Lower lobe of right lung (tissue), 2 donors: ENCODE results near the gene GPR156. TPM values are rescaled to one million over a fixed set of nuclear protein-coding genes. Genes with fewer than 3 reads are reported as not detected.
"Not testable (repeated sequence)": the region's sequence is repeated elsewhere in the genome, so short reads cannot be mapped to it uniquely, and the experiment has no call there.

Experiments
- ATAC-seq, 2 donors: fragments of 200-7000 bp; cut with Tn5 transposase; one replicate each; pipeline ENCODE4 v1.9.1; 2020 to 2022; ENCODE audit warnings: mild to moderate bottlenecking in 2 of 2, moderate library complexity in 2 of 2
- DNase-seq: peaks from one replicate; pipeline ENCODE4 v3.0.0-alpha.2; 2020
- H3K27ac ChIP-seq: fragments of 200-600 bp; one replicate; pipeline ENCODE4 v1.8.0; 2022
- H3K27me3 ChIP-seq: fragments of 200-600 bp; one replicate; pipeline ENCODE4 v1.8.0; 2022; ENCODE audit warnings: low read depth
- H3K36me3 ChIP-seq: fragments of 200-600 bp; one replicate; pipeline ENCODE4 v1.8.0; 2022; ENCODE audit warnings: mild to moderate bottlenecking
- H3K4me1 ChIP-seq: fragments of 200-600 bp; one replicate; pipeline ENCODE4 v1.8.0; 2022
- H3K4me3 ChIP-seq: fragments of 200-600 bp; one replicate; pipeline ENCODE4 v1.8.0; 2022; ENCODE audit warnings: mild to moderate bottlenecking
- H3K9me3 ChIP-seq: fragments of 200-600 bp; one replicate; pipeline ENCODE4 v1.8.0; 2022
- intact Hi-C: fragments of 100-400 bp; cut with DNase I; formaldehyde crosslinking; loops from one replicate; pipeline ENCODE4 v1.11.0; 2022
- total RNA-seq: library from RNA; stranded (reverse); fragmentation: NEBNext Ultra II Directional; extraction: Animal tissue kit (Norgen Biotek cat#: 25700); gene quantifications from one replicate; pipeline ENCODE4 v1.2.1, GENCODE V29; 2021
- TF ChIP-seq, protein P1 (sequence below): fragments of 200-600 bp; IDR thresholded peaks from one replicate; pipeline ENCODE4 v1.8.0; 2022; ENCODE audit warnings: antibody characterized with exemption, mild to moderate bottlenecking
- donor health status: DM: no; HTN: yes; CAD: no; lungs with severe emphysema.

The GPR156 gene
- total RNA-seq, 1 donor from 2014 or later, result 0.32 TPM

DNA sequence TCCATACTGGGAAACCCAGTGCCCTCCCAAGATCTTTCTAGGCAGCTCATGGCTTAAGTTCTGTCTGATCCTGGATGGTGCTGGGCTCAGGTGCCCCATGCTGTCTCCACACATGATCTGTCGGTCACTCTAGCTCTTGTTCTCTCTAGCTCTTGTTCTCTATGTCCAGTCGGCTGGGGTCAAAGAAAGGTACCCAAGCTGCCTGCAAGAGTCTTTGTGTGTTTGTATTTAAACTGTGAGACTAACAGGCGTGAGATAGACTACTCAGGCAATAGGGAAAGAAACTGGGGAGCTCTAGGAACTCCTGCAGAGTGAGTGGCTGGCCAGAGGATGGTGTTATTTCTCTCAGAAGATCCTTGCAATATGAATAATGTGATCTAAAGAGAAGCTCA lies 40.2 kb downstream of the GPR156 start:
- Histone ChIP-seq H3K27me3 (no peaks in the 10 kb centered on the region), H3K4me1 (no peaks in the 10 kb centered on the region), H3K4me3 (no peak overlapping the region), H3K27ac (no peak overlapping the region), H3K9me3 (no peaks in the 10 kb centered on the region), H3K36me3 (no peaks in the 10 kb centered on the region)
- TF ChIP-seq, protein P1, sequence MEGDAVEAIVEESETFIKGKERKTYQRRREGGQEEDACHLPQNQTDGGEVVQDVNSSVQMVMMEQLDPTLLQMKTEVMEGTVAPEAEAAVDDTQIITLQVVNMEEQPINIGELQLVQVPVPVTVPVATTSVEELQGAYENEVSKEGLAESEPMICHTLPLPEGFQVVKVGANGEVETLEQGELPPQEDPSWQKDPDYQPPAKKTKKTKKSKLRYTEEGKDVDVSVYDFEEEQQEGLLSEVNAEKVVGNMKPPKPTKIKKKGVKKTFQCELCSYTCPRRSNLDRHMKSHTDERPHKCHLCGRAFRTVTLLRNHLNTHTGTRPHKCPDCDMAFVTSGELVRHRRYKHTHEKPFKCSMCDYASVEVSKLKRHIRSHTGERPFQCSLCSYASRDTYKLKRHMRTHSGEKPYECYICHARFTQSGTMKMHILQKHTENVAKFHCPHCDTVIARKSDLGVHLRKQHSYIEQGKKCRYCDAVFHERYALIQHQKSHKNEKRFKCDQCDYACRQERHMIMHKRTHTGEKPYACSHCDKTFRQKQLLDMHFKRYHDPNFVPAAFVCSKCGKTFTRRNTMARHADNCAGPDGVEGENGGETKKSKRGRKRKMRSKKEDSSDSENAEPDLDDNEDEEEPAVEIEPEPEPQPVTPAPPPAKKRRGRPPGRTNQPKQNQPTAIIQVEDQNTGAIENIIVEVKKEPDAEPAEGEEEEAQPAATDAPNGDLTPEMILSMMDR, result no peak
- DNase-seq (no peak), ATAC-seq (no peak)
- intact Hi-C loops, result loop anchor here (10.0 kb wide), 1 partner anchor 320 kb away; no protein-coding TSS in a partner anchor

DNA sequence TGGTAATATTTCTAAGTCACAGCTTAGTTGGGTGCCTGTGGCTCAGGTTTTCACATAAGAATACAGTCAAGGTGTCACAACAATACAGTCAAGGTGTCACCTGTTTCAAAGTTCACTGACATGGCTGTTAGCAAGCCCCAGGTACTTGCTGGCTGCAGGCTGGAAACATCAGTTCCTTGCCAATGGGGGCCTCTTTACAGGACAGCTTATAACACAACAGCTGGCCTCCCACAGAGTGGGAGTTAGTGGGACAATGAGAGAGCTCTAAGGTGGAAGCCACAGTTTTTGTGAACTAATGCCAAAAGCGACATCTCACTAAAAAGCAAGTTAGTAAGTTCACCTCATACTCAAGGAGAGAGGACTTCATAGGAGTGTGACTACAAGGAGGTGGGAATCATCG lies 45.4 kb downstream of the GPR156 start:
- Histone ChIP-seq H3K4me1 (no peaks in the 10 kb centered on the region), H3K27me3 (no peaks in the 10 kb centered on the region), H3K27ac (no peak overlapping the region), H3K9me3 (no peaks in the 10 kb centered on the region), H3K36me3 (no peaks in the 10 kb centered on the region), H3K4me3 (no peak overlapping the region)
- intact Hi-C loops, result loop anchor here (10.0 kb wide), 1 partner anchor 325 kb away; no protein-coding TSS in a partner anchor
- TF ChIP-seq, protein P1, result no peak
- ATAC-seq (no peak), DNase-seq (no peak)

DNA sequence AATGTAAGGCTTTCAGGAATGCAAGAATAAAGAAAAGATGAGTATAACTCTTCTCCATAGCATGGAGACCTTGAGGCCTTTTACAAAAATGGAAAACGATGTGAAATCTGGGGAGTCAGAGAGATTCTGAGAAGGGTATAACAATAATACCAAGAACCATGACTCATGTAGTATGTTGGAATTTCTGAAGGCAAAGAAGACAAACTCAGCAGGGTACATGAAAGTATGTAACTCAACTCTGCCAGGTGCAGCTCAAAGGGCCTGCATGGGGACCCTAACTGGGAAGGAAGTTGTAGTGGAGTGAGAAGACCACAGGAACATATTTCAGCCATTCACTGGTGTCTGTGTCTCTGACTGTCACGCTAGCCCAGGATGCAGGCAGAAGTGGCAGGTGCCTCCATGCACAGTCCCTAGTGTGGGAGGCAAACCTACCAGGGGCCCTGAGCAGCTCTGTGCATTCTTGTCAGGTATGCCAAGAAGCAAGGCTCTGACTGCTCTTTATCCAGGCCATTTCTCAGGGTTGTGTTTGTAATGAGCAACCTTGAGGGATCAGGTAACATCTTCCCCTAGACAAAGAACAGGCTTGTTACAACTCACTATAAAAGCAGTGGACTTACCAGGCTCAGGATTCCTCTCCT lies 57.2 kb downstream of the GPR156 start:
- Histone ChIP-seq H3K36me3 (no peaks in the 10 kb centered on the region), H3K9me3 (no peaks in the 10 kb centered on the region), H3K4me1 (no peaks in the 10 kb centered on the region), H3K27me3 (no peaks in the 10 kb centered on the region), H3K27ac (no peak overlapping the region), H3K4me3 (no peak overlapping the region)
- TF ChIP-seq, protein P1, result no peak
- DNase-seq (no peak), ATAC-seq (no peak)
- intact Hi-C loops, result no loop called here

DNA sequence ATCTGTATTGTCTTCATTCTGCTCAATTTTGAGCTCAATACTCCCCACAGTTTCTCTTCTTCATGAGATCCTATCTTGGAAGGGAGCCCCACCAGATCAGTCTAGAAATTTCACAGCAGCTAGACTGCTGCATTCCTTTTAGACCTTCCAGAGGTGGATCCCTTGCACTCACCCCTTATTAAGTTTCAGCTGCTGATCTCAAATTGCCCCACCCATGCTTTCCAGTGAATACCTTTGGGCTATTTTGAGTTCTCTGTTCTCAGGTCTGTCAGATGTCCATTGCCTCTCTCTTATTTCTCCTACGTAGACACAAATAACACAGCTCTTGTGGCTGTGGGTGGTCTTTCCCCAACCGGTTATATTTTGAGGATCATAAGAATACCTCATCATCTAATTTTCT lies 60.8 kb downstream of the GPR156 start:
- Histone ChIP-seq H3K27ac (no peak overlapping the region), H3K27me3 (no peaks in the 10 kb centered on the region), H3K9me3 (no peaks in the 10 kb centered on the region), H3K4me1 (no peaks in the 10 kb centered on the region), H3K4me3 (no peak overlapping the region), H3K36me3 (no peaks in the 10 kb centered on the region)
- TF ChIP-seq, protein P1, result no peak
- intact Hi-C loops, result no loop called here
- DNase-seq, result no peak
- ATAC-seq, result no peak

DNA sequence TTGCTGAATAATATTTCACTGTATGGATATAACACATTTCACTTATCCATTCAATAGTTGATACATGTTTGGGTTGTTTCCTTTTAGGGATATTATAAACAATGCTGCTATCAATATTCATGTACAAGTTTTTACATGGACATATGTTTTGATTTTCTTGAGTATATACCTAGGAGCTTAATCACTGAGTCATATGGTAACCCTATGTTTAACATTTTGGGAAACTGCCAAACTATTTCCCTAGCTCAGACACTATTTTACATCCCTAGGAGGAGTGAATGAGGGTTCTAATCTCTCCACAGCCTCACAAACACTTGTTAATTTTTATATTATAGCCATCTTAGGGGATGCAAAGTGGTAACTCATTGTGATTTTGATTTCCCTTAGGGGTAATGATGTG lies 66.0 kb downstream of the GPR156 start:
- no peak for DNase-seq
- TF ChIP-seq, protein P1, result no peak
- Histone ChIP-seq H3K4me3 (no peak overlapping the region), H3K9me3 (no peaks in the 10 kb centered on the region), H3K36me3 (no peaks in the 10 kb centered on the region), H3K27ac (no peak overlapping the region), H3K27me3 (no peaks in the 10 kb centered on the region), H3K4me1 (no peaks in the 10 kb centered on the region)
- ATAC-seq, result no peak
- intact Hi-C loops, result no loop called here

DNA sequence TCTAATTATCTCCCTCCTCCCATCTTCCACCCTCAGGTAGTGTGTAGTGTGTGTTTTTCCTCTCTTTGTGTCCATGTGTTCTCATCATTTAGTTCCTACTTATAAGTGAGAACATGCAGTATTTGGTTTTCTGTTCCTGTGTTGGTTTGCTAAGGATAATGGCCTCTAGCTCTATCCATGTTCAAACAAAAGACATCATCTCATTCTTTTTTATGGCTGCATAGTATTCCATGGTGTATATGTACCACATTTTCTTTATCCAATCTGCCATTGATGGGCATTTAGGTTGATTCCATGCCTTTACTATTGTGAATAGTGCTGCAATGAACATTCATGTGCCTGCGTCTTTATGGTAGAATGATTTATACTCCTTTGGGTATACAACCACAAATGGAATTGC lies 68.4 kb downstream of the GPR156 start:
- ATAC-seq, DNase-seq, H3K36me3 ChIP-seq, H3K27me3 ChIP-seq, H3K4me3 ChIP-seq, H3K9me3 ChIP-seq, intact Hi-C loops, H3K27ac ChIP-seq, H3K4me1 ChIP-seq: not testable (repeated sequence)
